IgD-negative memory B cell (primary cell): Measurements from ENCODE around the gene TYROBP. TPM values are rescaled to one million over a fixed set of nuclear protein-coding genes. Genes with fewer than 3 reads are reported as not detected.
"Not testable (repeated sequence)": the region's sequence is repeated elsewhere in the genome, so short reads cannot be mapped to it uniquely, and the experiment has no call there.

Experiments used
- H3K27ac Mint-ChIP-seq, 3 donors: one replicate each; pipeline ENCODE4 v1.8.0; 2020 to 2022; ENCODE audit warnings: mild to moderate bottlenecking in 3 of 3, mixed read lengths in 3 of 3, moderate library complexity in 1 of 3
- H3K27me3 Mint-ChIP-seq: one replicate; pipeline ENCODE4 v1.8.0; 2021; ENCODE audit warnings: mixed read lengths
- H3K36me3 Mint-ChIP-seq: one replicate; pipeline ENCODE4 v1.8.0; 2020; ENCODE audit warnings: mild to moderate bottlenecking, mixed read lengths
- H3K4me1 Mint-ChIP-seq, 3 donors: one replicate each; pipeline ENCODE4 v1.8.0; 2020 to 2022; ENCODE audit warnings: mixed read lengths in 3 of 3, mild to moderate bottlenecking in 1 of 3
- H3K4me3 Mint-ChIP-seq, 4 donors: one replicate each; pipeline ENCODE4 v1.8.0; 2020 to 2022; ENCODE audit warnings: mild to moderate bottlenecking in 4 of 4, mixed read lengths in 4 of 4, moderate library complexity in 3 of 4
- H3K9me3 Mint-ChIP-seq, 3 donors: one replicate each; pipeline ENCODE4 v1.8.0; 2020 to 2021; ENCODE audit warnings: mixed read lengths in 3 of 3, mild to moderate bottlenecking in 1 of 3
- polyA plus RNA-seq: library from polyadenylated mRNA; unstranded; fragments of 300-500 nt; fragmentation: Illumina TruSeq; gene quantifications from one replicate; pipeline ENCODE4 v1.2.3, GENCODE V29; 2021

Gene TYROBP
- polyA plus RNA-seq, 1 donor from 2014 or later: 13.7 TPM

GRCh38 chr19:35885225-35885738 lies 22.8 kb downstream of the TYROBP start:
- no peaks in the 10 kb centered on the region for H3K27me3 Mint-ChIP-seq
- peaks cover 4 to 17% (median 12%) of the 10 kb centered on the region in 3 donors for H3K4me1 Mint-ChIP-seq
- H3K4me3 Mint-ChIP-seq: peak overlapping the region in 2 of 4 donors; percentile 41 to 74
- H3K27ac Mint-ChIP-seq: peak overlapping the region; percentile 72 to 87 (median 78)
- H3K9me3 Mint-ChIP-seq: no peaks in the 10 kb centered on the region
- peaks cover 21% of the 10 kb centered on the region for H3K36me3 Mint-ChIP-seq

- Mint-ChIP-seq H3K9me3 (no peaks in the 10 kb centered on the region), H3K27ac (peak overlapping the region; percentile 82 to 90 (median 83)), H3K4me1 (peaks cover 4 to 19% (median 12%) of the 10 kb centered on the region in 3 donors), H3K36me3 (peaks cover 13% of the 10 kb centered on the region), H3K4me3 (peak overlapping the region in 2 of 4 donors; percentile 18 to 27), H3K27me3 (peaks cover 11% of the 10 kb centered on the region)
Observed at GRCh38 chr19:35883882-35884281, 24.2 kb downstream of the TYROBP start.

DNA sequence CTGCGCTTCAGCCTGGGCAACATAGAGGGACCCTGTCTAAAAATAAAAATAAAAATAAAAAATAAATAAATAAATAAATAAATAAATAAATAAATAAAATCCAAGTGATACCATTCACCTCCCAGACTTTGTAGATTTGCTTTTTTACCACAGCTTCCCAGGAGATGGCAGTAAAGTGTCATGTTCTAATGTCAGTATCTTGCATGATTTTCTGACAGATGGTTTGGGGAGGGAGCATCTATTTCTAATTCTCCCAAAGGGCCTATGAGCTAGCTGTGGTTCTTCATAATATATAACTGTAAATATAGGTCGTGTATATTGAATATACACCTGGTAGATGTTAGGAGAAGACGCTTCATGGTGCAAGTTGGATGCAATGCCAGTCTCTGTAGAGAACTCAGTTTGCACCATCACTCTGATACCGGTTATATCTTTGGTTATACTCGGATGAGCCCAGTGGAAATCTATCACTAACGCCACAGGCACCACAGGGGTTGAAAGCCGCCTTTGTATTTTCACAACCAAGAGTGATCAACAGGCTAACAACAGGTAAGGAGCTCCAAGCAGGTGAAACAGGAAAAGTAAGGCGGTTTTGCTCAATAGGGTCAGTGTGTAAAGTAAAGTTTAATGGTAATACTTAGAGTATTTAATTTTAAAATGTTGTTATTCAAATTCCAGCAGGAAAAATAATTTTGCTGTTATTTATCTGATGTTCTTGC lies 25.8 kb downstream of the TYROBP start:
- Mint-ChIP-seq H3K27me3 (peaks cover 21% of the 10 kb centered on the region), H3K4me1 (peaks cover 4 to 19% (median 12%) of the 10 kb centered on the region in 3 donors), H3K36me3 (peaks cover 4% of the 10 kb centered on the region), H3K4me3 (peak overlapping the region in 1 of 4 donors; percentile 50), H3K27ac (peak overlapping the region in 2 of 3 donors; percentile 83 to 84), H3K9me3 (no peaks in the 10 kb centered on the region)

GRCh38 chr19:35879770-35880317 lies 28.3 kb downstream of the TYROBP start:
- Mint-ChIP-seq H3K27ac (peak overlapping the region in 2 of 3 donors; percentile 60 to 90), H3K27me3 (peaks cover 25% of the 10 kb centered on the region), H3K9me3 (no peaks in the 10 kb centered on the region), H3K4me3 (peak overlapping the region in 1 of 4 donors; percentile 28), H3K36me3 (no peaks in the 10 kb centered on the region), H3K4me1 (peaks cover 4 to 17% (median 12%) of the 10 kb centered on the region in 3 donors)

DNA sequence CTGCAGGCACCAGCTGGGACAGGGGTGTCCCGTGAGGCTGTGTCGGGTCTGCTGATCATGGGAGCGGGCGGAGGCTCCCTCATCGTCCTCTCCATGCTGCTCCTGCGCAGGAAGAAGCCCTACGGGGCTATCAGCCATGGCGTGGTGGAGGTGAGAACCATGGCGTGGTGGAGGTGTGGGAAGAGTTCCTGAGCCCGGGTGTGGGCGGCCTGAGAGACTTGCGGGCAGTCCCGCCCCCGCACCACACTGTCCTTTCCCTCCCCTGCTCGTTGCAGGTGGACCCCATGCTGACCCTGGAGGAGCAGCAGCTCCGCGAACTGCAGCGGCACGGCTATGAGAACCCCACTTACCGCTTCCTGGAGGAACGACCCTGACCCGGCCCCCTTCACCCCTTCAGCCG lies 29.0 kb downstream of the TYROBP start:
- Mint-ChIP-seq H3K27me3 (peaks cover 26% of the 10 kb centered on the region), H3K9me3 (no peaks in the 10 kb centered on the region), H3K4me1 (peaks cover 4 to 12% (median 8%) of the 10 kb centered on the region in 3 donors)

DNA sequence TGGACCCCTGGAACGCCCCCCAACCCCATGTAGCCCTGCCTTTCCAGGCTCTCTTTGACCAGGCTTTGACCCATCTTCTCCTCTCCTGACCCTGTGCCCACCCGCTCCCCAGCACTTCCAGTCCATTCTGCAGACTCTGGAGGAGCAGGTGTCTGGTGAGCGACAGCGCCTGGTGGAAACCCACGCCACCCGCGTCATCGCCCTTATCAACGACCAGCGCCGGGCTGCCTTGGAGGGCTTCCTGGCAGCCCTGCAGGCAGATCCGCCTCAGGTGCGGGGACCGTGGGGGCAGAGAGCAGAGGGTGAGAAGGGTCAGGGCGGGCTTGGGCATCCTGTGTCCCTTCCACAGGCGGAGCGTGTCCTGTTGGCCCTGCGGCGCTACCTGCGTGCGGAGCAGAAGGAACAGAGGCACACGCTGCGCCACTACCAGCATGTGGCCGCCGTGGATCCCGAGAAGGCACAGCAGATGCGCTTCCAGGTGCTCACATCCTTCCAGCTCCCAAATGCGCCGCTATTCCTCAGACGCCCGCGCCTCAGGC lies 33.6 kb downstream of the TYROBP start:
- Mint-ChIP-seq H3K4me3 (no peak overlapping the region), H3K4me1 (peaks cover 3 to 9% (median 7%) of the 10 kb centered on the region in 3 donors), H3K9me3 (peaks cover 0 to 3% (median 0%) of the 10 kb centered on the region in 3 donors), H3K27me3 (peaks cover 38% of the 10 kb centered on the region), H3K36me3 (peaks cover 3% of the 10 kb centered on the region), H3K27ac (no peak overlapping the region)

More for the DNA sequence above, 29.0 kb downstream of the TYROBP start:
- Mint-ChIP-seq H3K27ac (no peak overlapping the region), H3K36me3 (no peaks in the 10 kb centered on the region), H3K4me3 (no peak overlapping the region)

- Mint-ChIP-seq H3K9me3 (peaks cover 0 to 5% (median 0%) of the 10 kb centered on the region in 3 donors), H3K36me3 (peaks cover 3% of the 10 kb centered on the region), H3K4me3 (no peak overlapping the region), H3K27me3 (peaks cover 36% of the 10 kb centered on the region), H3K4me1 (peaks cover 6 to 11% (median 9%) of the 10 kb centered on the region in 3 donors), H3K27ac (no peak overlapping the region)
Observed at GRCh38 chr19:35872180-35872579, 35.9 kb downstream of the TYROBP start.

DNA sequence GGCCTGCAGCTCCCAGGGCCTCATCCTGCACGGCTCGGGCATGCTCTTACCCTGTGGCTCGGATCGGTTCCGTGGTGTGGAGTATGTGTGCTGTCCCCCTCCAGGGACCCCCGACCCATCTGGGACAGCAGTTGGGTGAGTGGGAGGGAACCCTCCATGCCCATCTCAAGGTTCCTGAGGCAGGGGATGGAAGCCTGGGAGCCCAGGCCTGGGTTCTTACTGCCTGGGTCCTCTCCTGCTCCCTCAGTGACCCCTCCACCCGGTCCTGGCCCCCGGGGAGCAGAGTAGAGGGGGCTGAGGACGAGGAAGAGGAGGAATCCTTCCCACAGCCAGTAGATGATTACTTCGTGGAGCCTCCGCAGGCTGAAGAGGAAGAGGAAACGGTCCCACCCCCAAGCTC lies 36.5 kb downstream of the TYROBP start:
- Mint-ChIP-seq H3K4me1 (peaks cover 6 to 11% (median 9%) of the 10 kb centered on the region in 3 donors), H3K9me3 (peaks cover 0 to 5% (median 0%) of the 10 kb centered on the region in 3 donors), H3K36me3 (peaks cover 3% of the 10 kb centered on the region), H3K27me3 (peaks cover 36% of the 10 kb centered on the region), H3K27ac (no peak overlapping the region), H3K4me3 (no peak overlapping the region)

DNA sequence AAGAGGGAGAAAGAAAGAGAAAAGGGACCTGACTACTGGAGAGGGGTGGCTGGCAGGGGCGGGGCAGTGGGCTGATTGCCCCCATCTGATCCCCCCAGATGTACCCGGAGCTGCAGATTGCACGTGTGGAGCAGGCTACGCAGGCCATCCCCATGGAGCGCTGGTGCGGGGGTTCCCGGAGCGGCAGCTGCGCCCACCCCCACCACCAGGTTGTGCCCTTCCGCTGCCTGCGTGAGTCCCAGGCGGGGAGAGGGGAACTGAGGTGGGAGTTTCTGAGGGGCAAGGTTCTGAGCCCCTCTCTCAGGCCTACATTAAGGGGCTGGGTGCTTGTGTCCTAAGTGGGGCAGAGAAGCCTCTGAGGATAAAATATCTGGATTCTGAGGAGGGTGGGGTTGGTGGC lies 37.3 kb downstream of the TYROBP start:
- H3K27ac Mint-ChIP-seq: no peak overlapping the region
- H3K27me3 Mint-ChIP-seq: peaks cover 38% of the 10 kb centered on the region
- H3K4me3 Mint-ChIP-seq: peak overlapping the region in 1 of 4 donors; percentile 39
- peaks cover 6 to 11% (median 9%) of the 10 kb centered on the region in 3 donors for H3K4me1 Mint-ChIP-seq
- H3K9me3 Mint-ChIP-seq: peaks cover 0 to 5% (median 0%) of the 10 kb centered on the region in 3 donors
- peaks cover 3% of the 10 kb centered on the region for H3K36me3 Mint-ChIP-seq

DNA sequence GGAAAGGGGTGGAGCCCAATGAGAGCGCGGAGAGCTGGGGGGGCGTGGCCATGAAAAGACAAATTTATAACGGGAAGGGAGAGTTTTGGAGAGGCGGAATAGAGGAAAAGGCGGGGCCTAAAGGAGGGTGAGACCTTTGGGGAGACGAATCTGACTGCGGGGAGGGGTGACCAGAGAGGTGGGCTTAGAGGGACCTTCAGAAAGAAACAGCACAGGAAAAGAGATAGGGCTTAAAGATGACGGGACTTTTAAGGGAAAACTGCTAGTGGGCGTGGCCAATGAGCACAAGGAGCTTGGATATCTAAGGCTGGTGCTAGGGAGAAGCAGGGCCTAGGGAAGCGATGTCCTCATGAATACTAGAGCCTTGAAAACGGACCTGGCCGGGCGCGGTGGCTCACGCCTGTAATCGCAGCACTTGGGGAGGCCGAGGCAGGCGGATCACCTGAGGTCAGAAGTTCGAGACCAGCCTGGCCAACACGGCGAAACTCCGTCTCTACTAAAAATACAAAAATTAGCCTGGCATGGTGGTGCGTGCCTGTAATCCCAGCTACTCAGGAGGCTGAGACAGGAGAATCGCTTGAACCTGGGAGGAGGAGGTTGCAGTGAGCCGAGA lies 37.9 kb downstream of the TYROBP start:
- Mint-ChIP-seq H3K4me3 (peak overlapping the region in 3 of 4 donors; percentile 11 to 90 (median 87)), H3K27ac (peak overlapping the region in 1 of 3 donors; percentile 40), H3K4me1 (peaks cover 6 to 11% (median 9%) of the 10 kb centered on the region in 3 donors), H3K27me3 (peaks cover 42% of the 10 kb centered on the region)
- not testable (repeated sequence) for H3K36me3 Mint-ChIP-seq, H3K9me3 Mint-ChIP-seq

DNA sequence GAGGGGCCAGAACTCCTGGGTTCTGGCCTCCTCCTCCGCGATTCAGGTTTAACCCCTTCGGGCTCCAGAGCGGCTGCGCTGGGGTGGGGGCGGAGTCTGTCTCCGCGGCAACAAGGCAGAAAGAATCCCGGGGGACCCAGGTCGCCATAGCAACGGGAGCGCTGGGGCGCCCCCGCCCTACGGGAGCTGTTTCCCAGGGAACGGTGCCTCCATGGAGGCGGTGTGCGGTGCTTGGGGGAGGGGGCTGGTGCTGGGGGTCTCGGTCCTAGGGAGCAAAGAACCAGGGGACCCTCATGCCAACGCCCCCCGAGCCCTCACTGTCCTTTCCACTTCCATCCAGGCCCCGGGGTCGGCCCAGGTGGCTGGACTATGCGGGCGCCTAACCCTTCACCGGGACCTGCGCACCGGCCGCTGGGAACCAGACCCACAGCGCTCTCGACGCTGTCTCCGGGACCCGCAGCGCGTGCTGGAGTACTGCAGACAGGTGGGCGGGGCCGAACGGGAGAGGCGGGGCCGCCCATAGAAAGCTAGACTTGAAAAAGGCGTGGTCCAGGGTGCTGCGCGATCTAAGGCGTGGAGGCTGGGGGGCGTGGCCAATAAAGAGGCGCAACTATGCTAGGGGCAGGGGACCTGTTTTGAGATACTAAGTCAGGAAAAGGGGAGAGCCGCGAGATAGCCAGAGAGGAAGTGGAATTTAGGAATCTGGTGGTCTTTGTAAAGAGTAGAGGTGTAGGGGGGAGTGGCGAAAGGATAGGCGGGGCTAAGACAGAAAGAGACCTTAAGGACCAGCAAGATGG lies 38.6 kb downstream of the TYROBP start:
- Mint-ChIP-seq H3K4me1 (peaks cover 6 to 11% (median 9%) of the 10 kb centered on the region in 3 donors), H3K36me3 (peaks cover 3% of the 10 kb centered on the region), H3K4me3 (peak overlapping the region; percentile 11 to 90 (median 68)), H3K27ac (peak overlapping the region in 1 of 3 donors; percentile 40), H3K9me3 (peaks cover 0 to 7% (median 0%) of the 10 kb centered on the region in 3 donors), H3K27me3 (peaks cover 40% of the 10 kb centered on the region)

DNA sequence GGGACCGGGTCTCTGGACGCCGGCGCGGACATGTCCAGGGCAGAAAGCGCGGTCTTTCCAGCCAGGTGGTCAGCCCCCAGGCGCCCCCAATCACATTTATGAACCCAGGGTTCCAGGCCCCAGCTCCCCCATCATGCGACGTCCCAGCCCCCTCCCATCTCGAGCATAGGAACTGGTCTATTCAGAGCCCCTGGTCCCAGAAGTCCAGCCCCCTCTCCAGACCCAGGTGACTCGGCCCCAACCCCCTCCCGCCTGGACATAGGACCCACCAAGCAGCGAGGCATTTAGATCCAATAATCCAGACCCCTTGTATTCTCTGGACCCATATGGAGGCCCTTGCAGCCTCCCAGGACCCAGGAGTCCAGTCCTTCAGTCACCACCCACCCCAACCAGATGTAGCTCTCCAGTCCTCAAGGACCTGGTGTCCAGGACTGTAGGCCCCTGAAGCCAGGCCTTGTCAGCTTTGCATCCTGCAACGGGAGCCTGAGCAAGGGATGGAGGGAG lies 39.2 kb downstream of the TYROBP start:
- Mint-ChIP-seq H3K4me3 (peak overlapping the region in 3 of 4 donors; percentile 48 to 88 (median 82)), H3K27me3 (peaks cover 40% of the 10 kb centered on the region)

DNA sequence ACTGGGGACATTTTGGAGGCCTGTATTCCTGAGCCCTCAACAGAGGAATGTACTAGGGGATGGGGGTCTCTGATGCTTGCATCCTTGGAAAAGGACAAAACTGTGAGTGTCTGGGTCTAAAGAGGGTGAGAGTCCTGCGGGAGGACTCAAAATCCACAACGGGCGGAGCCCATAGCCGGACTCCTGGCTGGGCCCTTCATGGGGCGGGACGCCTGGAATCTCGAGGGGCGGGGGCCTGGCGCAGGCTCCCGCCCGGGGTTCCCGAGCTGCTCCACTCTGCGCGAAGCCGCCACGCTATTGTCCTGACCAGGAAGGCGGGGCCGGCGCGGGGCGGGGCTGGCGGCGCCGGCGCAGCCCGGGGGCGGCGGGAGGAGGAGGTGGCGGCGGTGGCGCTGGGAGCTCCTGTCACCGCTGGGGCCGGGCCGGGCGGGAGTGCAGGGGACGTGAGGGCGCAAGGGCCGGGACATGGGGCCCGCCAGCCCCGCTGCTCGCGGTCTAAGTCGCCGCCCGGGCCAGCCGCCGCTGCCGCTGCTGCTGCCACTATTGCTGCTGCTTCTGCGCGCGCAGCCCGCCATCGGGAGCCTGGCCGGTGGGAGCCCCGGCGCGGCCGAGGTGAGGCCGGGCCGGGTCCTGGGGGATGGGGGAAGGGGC lies 39.8 kb downstream of the TYROBP start, which contains the start of gene APLP1:
Gene APLP1 (plus strand): TSS at position 403 of the 651 bp plus-strand sequence. CDS start 63 bp downstream, at position 466.
- Mint-ChIP-seq H3K4me1 (peaks cover 6 to 11% (median 9%) of the 10 kb centered on the region in 3 donors), H3K27ac (peak within 1 kb of the TSS in 1 of 3 donors; percentile 47), H3K27me3 (peaks cover 42% of the 10 kb centered on the region), H3K4me3 (peak within 1 kb of the TSS in 3 of 4 donors; percentile 48 to 88 (median 83)), H3K36me3 (peaks cover 3% of the 10 kb centered on the region), H3K9me3 (peaks cover 0 to 7% (median 0%) of the 10 kb centered on the region in 3 donors)

More for the DNA sequence above, 39.2 kb downstream of the TYROBP start:
- Mint-ChIP-seq H3K36me3 (peaks cover 3% of the 10 kb centered on the region), H3K9me3 (peaks cover 0 to 7% (median 0%) of the 10 kb centered on the region in 3 donors), H3K27ac (no peak overlapping the region), H3K4me1 (peaks cover 6 to 11% (median 9%) of the 10 kb centered on the region in 3 donors)
